ENCODE data around the gene LTC4S.

LTC4S gene

DNA sequence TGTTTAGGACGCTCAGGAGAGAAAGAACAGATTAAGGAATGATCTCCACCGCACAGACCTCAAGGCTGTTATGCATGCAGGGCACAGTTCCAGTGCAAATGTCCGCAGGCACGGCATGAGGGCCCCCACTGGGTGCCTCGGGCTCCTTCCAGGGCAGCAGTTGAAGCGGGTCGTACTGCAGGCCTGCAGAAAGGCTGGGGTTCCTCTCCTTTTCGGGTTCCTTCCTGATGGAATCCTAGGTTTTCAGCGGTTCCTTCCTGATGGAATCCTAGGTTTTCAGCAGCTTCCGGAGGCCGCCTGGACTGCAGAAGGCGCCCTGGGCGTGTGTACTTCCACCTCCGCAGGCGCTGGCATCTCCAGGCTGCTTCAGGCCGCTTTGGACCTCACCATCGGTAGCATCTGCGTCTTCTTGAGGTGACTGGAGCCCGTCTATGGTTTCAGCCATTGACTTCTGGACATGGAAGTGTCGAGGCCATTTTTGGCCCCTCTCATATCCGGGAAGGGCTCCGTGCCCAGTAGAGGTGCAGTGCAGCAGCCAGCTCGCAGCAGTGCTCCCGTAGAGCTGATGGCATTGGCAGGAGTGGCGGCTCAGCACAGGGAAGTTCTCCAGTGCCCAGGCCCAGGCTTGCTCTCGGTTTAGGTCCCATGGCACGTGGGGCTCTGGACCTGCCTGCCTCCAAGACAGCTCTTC, 18.5 kb downstream of the LTC4S start:
- no peak for DNase-seq

DNA sequence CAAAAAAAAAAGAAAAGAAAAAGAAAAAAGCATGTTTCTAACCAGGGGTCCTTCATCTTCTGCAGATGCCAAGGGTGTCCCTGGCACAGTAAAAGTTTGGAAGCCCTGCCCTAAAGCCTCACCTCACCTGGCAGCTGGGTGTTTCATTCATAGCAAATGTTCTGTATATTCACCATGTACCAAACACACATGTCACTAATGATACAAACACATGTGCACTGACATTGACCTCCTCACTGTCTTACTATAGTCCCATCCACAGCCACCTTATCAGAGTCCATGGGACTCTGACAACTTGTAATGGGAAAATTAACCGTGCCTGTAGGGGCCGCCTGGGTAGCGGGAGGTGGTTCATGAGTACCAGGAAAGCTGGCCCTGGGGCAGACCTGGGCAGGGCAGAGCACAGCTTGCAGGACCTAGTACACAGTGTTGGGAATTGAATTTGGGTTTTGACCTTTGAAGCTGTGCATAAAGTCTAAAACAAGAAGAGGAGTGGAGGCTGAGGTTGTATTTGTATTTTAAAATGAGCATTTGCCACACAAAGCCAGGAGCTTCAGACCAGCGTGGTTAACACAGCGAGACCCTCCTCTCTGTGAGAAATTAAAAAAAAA, 19.3 kb downstream of the LTC4S start:
- DNase-seq = no peak

DNA sequence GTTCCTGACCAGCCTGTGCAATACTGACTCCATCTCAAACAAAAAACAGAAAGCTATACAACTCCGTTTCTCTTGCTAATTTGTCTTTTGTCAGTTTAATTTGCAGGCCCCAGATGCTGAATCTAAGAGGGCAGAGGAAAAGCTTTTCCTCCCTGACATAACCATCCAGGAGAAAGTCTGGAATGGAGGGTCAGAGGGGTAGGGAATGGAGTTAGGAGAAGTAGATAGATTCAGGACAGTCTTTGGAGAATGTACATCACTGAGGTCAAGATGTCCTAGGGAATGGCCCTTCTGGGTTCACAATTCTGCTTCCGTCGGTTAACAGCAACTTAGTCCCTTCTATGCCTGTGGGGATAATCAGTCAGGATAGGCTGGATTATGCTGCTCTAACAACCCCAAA, 20.3 kb downstream of the LTC4S start:
- no peak for DNase-seq

DNA sequence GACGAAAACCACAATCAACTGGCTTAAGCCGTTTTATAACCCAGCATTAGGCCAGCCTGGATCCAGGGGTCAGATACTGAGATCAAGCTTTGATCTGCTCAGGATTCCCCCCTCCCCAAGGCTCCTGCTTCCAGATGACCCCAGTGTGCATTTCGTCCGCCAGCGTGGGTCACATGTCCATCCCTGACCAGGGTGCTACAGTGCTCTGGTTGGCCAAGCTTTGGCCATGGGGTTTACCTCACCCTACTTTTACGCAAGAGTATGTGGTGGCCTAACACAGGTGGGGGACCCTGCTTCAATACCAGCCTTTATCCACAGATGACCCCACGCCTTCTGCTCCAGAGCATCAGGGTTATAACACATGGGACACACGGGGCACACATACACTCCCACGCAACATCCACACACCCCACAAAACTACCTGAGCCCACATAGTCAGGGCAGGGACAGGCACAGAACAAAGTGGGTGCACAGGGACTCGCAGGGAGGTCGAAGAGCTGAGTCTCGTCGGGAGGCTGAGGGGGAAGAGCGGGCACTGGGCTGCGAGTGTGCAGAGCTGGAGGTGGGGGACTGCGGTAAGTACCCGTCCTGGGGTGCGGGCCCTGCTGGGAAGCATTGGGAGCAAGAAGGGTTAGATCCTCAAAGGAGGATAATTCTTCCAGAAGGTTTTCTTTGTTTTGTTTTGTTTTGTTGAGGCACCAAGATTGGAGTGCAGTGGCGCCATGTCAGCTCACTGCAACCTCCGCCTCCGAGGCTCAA, 21.9 kb downstream of the LTC4S start:
- DNase-seq = no peak

DNA sequence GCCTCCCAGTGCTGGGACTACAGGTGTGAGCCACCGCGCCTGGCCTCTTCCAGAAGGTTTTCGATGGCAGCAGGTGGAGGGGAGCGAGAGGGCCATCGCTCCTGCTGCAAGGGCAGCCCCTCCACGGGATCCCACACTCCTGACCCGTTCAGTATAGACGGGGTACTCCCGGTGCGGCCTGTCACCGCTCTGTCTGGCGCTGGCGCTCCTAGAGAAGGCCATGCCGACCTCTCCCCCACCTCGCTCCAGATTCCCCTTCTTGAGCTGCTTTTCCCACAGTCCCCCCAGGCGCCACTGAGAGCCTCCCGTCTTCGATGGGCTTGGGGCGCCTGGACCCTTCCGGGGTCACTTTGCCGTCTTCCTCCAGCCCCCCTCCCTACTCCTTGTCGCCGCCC, 22.6 kb downstream of the LTC4S start:
- DNase-seq = peak; percentile 29

DNA sequence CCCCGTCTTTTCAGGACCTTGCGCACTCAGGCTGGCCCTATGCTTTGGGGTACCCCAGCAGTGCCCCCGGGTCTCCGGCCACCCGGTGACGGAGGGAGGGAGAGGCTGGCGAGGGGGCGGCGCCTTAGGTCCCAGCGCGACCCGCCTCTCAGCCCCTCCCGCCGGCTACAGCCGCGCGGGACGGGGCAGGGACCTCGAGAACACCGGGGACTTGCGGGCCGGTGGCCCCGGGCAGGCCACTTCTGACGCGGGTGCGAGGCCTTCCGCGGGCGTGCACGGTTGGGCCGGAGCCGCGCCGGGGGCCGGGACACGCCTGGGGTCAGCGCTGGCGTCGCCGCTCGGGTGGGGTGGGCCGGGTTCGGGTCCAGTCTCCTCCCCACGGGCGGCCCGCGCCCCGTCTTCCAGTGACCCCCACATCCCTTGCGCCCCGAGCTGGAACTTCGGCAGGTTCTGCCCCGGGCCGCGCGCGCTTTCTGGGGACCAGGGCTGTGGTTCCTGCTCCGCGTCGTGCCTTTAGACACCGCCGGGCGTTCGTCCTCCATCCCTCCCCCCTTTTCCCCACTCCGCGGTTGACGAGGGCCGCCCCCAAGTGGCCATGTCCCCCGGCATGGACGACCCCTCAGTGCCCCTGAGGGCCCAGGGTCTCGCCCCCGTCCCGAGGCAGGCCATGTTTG, 23.1 kb downstream of the LTC4S start:
- peak; percentile 32 for DNase-seq

DNA sequence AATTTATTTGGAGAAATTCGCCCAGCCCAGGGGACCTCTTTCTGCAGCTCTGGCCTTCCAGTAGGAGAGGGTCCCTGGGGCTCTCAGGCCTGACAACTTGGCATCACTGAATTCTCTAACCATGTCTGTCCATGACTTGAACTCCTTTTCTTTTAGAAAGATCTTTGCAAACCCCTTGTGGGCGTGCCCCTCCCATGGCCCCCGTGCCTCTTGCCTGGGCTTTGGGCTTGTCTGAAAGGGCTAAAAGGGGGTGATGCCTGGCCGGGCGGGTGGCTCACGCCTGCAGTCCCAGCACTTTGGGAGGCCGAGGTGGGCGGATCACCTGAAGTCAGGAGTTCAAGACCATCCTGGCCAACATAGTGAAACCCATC, 23.7 kb downstream of the LTC4S start:
- no peak for DNase-seq

DNA sequence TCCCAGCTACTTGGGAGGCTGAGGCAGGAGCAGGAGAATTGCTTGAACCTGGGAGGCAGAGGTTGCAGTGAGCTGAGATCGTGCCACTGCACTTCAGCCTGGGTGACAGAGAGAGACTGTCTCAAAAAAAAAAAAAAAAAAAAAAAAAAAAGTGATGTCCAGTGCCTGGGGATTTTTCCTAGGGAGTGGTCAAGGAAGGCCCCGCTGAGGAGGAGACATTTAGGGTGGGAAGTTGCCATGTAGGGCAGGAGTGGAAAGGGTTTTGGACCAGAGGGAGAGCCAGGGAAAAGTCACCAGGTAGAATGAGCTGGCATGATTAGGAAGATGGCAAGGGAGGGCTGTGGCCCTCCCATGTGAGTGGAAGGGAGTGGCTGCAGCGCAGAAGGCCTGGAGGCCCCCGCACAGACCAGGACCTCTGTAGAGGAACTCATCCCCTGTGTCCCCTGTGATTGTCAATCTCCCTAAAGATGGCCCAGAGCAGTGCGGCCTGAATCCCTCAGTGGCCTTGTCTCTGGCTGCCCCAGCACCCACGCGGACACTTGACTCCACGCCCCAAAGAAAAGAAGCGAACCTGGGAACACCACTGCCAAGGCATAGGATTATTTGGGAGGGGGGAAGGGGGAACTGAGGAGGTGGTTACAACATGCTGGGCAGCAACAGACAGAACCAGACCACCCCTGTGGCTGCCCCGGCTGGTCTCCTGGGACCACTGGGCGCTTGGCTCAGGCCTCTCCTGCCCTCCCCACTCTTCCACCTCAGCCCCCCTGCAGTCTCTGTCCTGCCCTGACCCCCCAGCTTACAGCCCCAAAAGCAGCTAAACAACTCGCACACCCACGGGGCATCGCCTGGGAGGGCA, 24.3 kb downstream of the LTC4S start:
- no peak for DNase-seq

DNA sequence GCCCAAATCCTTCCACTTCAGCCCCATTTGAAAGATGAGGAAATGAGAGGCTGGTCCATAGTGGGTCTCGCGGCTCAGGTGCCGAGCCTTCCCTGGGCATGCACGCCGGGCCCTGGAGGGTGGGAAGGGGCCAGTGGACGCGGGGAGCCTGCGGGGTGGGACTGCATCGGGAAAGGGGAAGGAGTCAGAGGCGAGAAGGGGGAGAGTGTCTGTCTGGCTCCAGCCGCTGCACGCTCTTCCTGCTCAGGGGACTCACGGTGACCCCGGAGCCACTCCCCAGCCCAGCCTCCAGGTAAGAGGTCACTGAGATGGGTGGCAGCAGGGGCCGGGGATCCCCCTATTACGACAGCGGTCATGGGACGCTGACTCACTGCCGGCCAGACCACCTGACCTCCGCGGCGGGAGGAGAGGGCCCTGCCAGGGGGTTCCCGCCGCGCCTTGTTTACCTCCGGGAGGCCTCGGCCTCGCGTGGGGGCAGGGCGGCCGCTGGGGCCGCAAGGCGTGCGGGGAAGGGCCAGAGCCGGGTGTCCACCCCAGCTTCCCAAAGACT, 25.0 kb downstream of the LTC4S start:
- DNase-seq = peak; percentile 92

DNA sequence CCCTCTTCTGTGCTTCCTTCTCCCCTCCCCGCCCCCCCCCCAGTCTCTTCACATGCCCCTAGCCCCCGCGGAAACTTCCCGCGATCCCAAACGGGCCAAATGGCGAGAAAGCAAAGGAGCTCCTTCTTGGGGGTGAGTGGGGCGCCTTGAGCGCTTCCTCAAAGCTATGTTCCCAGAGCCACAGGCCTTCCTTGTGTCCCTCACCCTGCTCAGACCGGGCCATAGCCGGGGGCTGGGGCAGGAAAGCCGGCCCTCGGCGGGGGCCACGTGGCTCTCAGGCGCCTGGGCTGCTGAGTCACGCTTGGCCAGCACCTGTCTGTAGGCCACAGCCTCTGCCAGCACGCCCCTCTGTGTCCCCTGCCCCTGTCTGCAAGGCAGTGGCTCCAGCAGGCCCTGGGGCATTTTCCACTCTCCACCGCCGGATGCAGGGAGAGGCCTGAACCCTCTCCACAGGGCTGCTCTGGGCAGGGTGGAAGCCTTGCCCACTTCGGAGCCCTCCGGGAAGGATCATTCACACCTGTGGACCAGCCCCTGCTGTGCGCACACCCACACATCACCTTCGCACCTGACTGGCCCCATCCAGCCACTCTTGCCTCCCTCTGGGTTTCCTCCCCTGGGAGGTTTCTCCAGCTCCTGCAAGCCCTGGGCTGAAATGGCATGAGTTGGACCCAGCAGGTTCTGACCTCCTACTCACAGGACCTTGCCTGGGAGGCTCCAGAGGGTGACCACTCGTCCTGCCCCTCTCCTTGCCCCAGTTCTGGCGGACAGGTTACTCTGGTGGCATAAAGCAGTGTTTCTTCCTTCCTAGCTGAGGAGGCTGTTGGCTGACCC, 25.7 kb downstream of the LTC4S start:
- DNase-seq = peak; percentile 75

DNA sequence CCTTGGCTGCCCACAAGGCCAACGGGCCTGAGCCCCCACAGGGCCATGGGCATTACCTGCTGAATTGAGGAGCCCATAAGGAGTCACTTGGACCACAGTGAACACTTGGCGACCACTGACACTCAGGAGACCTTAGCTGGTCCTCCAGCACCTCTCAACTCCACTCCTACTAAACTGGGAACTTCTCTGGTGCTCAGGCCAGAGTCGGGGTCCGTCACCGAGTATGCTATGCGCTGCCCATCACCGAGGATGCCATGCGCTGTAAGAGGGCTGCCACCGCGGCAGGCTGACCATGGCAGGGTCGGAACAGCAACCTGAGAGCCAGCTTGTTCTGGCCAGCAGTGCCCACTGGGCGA, 26.3 kb downstream of the LTC4S start:
- DNase-seq = no peak

DNA sequence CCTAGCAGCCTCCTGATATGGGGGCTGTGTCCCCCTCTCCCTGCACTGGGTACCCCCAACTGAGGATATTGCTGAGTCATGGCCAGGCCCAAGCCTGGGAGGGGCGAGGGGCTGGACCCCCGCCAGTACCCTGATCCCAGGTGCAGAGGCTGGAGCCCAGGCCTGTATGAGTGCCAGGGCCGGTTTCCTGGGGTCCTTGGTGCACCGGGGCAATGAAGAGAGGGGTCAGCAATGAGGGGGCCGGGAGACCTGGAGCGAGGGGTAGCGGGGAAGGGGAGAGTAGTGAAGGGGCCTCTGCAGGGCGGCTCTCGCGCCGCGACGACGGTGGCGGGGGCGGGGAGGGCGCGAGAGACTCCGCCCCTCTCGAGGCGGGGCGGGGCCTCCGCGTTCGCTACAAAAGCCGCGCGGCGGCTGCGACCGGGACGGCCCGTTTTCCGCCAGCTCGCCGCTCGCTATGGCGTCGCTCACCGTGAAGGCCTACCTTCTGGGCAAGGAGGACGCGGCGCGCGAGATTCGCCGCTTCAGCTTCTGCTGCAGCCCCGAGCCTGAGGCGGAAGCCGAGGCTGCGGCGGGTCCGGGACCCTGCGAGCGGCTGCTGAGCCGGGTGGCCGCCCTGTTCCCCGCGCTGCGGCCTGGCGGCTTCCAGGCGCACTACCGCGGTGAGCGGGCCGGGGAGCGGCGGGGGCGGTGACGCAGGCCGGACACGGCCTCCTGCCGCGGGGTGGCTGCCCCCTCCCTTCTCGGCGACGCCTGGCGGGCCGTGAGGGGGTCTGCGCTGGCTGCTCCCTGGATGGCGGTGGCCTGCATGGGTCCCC, 26.9 kb downstream of the LTC4S start, which contains the start of gene SQSTM1:
TSS of gene SQSTM1 (plus strand) at position 423 of the 815 bp plus-strand sequence. CDS start at position 455, 32 bp downstream.
- peak; percentile 88 for DNase-seq

DNA sequence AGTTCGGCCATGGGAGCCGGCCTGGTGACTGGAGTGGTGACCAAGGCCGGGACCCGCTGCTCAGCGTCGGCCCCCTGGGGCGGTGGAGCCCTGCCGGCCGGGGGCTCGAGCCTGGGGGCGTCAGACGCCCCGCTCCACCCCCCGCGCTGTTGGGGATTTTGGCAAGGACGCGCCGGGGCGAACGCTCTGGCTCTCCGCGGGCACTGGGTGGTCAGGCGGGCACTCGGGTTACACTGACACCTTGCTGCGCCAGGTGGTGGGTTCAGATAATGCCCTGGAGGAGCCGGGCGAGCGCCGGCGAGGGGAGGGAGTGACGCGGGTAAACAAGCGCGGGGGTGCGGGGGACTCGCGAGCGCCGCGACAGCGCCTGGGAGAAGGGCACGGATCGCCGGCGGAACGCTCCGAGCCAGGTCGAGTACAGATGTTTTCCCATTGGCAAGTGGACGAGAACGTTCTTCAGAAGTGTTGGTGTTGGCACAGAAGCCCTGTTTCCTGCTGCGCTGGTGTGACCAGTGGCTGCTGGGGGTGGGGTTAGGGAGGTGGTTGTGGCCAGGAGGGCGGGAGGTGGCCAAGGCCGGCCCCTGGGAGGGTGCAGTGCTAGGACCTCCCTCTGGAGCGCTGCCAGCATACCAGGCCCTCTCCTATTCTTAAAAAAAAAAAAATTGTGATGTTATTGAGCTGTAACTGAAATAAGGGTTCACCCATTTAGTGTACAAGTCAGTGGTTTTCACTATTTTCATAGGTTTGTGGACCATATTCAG, 27.7 kb downstream of the LTC4S start:
- DNase-seq = peak; percentile 97

DNA sequence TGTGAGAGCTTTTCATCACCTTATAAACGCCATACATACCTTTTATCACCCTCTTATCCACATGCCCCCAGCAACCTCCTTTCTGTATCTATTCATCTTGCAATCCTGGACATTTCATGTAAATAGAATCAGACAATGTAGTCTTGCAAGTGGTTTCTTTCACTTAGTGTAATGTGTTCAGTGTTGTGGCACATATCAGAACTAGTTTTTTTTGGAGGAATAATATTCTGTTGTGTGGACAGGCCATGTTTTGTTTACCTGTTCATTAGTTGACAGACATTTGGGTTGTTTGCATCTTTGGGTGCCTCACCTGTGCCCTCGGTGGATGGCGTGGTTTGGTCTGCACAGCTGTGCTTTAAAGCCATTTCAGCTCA, 28.3 kb downstream of the LTC4S start:
- DNase-seq = no peak

DNA sequence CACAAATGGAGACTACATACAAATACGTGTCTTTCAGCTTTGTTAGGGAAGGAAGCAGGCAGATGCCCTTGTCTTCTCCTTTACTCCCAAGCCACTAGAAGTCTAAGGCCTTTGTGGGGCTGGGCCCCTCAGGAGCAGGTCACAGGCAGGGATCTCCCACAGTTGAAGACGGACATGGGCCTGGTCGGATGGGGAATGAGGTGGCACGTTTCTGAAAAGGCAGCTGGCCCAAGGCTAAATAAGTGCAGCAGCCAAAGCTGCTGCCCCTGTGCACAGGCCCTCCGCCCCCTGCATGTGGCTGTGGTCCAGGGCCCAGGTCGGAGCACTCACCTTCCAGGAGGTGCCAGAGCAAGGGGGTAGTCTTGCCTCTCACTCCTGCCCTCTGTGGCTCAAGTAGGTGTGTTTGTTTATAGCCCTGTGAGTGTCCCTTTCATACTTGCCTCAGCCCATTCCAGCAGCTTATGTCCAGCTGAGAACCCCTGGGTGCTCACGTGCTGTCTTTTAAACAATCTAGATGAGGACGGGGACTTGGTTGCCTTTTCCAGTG, 28.7 kb downstream of the LTC4S start:
- no peak for DNase-seq

DNA sequence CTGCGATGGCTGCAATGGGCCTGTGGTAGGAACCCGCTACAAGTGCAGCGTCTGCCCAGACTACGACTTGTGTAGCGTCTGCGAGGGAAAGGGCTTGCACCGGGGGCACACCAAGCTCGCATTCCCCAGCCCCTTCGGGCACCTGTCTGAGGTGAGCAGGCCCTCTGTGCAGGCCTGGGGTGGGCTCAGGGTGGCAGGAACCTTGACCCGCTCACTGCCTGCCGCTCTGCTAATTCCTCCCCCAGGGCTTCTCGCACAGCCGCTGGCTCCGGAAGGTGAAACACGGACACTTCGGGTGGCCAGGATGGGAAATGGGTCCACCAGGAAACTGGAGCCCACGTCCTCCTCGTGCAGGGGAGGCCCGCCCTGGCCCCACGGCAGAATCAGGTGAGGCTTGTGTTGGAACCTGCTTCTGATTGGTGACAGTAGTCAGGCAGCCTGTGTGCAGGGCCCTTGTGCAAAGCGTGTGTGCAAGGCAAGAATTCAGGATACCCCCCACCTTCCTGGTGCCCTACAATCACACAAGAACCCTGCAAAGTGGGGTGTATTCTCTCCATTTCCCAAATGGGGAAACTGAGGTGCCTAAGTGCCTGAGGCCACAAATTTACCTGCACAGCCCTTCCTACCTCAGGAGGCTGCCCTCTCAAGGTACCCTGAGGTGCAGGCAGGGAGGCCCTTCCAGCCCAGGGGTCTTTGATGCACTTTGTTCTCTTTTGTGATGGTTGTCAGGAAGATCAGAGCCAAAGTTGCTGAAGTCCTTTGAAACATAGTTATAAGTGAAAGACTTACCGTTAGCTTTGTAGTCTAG, 30.4 kb downstream of the LTC4S start:
- DNase-seq = no peak

DNA sequence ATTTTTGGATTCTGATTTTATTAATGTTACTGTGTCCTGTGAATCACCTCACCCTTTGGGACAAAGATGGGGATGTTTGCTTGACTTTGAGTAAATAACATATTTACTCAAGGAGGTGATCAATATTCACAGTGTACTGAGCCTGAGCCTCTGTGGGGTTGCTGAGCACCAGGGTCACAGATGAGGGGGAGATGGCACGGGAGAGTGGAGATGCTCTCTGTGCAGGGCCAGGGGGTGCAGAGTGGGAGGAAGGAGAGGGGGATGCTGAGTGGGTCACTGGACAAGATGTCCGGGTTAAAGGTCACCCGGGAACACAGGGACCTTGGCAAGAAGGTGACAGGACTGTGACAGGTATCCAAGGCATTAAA, 30.9 kb downstream of the LTC4S start:
- DNase-seq = no peak

DNA sequence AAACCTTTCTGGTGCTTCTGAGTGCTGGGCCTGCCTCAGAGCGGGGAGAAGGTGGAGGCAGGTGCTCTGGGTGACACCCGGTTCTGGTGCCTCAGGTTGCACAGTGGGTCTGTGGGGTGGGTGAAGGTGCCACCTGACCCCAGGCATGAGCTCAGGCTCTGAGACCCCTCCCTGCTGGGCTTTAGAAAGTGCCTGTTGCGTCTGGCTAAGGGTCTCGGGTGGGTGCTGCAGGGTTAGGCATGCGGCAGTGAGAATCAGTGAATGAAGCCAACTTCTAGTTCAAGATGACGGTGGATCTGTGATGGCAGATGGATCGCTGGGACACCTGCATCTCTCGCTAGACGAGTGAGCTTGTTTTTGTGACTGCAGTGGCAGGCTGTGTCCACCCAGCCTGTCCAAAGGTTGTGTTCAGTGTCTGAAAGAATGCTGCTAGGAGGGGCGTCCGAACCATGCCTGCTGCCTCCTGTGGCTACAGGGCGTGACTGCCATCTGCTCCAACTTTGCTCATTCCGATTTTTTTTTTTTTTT, 31.9 kb downstream of the LTC4S start:
- DNase-seq = no peak

Measured in femur (tissue), 1 donor.